HG03432 (cell line): ENCODE data around the gene CARMIL1.
A peak's percentile ranks its signal among the peaks of the same experiment; 100 is the strongest.
"Not testable (repeated sequence)": the region's sequence is repeated elsewhere in the genome, so short reads cannot be mapped to it uniquely, and the experiment has no call there.

Source experiments
- ATAC-seq: cut with Tn5 transposase; IDR thresholded peaks from one replicate; pipeline ENCODE4 v1.9.1; 2021; ENCODE audit warnings: mild to moderate bottlenecking, moderate library complexity; ENCODE audit not compliant: unreplicated experiment

The CARMIL1 gene

DNA sequence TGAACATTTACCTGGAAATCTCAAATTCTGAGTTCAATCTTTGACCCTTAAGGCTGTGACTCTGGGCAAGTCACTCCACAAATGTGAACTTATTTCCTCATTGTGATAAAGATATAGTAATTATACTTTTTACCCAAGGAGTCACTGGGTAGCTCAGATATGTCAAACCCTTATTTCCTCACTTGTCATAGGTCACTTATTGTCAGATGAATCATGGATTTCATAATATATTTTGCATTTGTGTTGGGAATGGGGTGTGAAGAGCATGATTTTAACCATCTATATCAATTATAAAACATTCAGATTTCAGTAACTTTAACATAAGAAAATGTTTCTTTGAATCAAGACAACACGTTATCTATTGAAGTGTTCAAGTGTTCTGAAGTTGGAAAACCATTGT lies 3.7 kb upstream of the CARMIL1 start:
- ATAC-seq, result no peak

DNA sequence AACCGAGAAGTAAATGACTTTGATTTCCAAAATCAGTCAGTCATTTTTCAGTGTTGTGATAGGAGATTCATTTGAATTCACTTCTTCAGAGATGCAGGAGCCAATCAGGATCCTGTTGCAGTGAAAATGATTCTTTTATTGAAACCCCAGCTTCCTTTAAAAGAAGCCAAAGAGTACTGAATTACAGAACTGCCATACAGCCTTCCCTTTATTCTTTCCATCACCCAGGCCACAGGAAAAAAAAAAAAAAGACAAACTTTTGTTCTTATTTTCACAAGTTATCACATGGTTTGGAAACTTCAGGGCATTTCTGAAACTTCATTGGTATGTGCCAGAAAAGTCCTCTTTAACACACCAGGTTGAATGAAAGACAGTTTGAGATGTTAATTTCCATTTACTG lies 1.8 kb upstream of the CARMIL1 start:
- ATAC-seq, result no peak

DNA sequence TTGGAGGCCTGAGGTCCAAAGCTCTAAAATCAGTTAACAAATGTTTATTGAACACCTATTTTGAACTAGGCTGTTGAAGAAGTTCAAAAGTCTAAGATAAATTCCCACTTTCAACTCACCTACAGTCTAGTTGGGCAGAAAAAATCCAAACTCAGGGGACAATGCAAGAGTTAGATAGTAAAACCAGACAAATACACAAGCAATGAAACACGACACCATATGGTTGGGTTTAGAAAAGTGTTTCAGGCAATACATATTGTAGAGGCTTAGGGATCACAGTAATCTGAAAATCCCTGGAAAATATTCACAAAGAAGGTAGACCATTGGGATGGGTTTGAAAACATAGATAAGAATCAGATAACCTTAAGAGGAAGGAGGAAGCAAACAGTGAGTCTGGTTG lies 1.3 kb upstream of the CARMIL1 start:
- no peak for ATAC-seq

DNA sequence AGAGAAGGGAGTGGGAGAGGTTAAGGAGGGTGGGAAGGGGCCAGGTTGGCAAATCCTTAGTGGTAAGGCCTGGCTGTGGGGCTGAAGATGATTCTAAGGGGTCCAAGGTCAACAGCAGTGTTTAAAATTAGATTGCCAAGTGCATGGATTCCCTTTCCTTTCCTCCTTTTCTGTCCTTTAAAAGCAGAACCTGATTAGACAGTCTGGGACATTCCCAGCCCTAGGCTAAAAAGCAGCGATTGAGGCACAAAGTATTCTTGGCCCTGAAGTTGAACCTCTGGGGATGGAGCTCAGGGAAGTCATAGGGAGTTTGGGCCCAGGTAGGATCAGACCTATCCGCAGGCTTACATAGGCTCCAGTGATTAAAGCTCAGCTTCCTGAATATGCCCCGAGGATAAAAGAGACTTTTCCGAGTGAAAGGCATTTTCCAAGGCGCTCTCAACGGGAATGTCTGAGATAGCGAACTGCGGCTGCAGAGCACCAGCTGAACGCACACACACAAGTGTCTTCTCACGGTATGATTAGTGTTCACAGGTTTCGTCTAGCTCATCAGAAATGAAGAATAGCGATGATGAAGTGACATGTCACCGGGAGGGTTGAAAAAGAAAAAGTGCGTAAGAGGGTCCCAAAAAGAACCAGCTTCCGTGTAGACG lies 787 bp upstream of the CARMIL1 start:
- peak; percentile 27 for ATAC-seq

DNA sequence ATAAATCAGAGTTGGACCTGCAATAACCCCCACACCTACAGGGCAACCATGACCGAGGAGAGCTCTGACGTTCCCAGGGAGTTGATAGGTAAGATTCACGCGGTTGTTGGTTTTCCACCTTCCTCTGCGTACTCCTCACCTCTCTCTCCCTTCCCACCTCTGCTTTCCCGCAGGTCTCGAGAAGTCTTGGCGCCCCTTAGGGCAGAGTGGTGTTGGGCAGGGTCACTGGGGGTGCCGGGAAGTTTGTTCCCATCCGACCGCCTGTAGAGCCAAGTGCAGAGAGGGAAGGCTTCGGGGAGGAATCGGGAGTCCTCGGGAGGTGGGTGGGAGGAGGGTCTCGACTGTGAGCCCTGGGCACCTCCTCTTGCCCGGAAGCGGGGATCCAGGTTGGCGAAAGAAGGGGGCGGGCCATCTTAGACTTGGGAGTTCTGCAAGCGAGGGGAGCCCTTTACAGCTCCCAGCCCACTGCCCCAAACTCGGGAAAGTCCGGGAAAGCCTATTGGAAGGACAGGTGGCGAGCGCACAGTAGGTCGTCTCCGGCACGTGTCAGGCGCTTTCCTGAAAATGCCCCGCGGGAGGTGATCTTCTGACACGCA lies 672 bp downstream of the CARMIL1 start:
- ATAC-seq, result no peak

DNA sequence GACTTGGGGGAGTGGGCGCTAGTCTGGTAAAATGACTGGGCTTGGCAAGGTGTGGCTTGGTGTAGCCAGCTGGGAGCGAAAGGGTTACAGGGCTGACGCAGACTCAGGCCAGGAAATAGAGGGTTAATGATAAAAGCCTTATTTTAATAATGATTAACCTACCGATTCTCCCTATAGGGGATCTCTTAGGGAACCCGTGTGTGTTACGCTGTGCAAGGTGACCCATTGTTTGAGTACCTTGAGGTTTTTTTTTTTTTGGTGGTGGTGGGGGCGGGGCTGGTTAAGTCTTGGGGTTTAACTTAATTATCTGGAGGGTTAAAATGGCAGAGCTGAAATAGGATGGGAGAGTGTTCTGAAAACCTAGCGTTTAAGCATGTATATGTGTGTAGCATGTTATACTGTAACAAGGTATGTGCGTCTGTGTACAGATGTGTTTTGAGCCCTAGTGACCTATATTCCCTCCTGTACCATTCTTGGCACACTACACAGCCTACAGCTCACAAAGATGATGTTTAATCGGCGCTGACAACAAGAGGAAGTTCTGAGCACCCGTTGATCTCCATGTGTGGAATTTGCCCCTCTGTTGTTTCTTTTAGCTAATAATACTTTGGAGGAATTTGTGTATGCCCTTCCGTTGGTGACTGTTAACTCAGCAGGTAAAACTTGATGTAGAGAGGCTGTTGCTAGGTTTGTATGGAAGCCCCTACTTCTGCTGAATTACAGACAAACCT lies 1.3 kb downstream of the CARMIL1 start:
- ATAC-seq, result no peak

DNA sequence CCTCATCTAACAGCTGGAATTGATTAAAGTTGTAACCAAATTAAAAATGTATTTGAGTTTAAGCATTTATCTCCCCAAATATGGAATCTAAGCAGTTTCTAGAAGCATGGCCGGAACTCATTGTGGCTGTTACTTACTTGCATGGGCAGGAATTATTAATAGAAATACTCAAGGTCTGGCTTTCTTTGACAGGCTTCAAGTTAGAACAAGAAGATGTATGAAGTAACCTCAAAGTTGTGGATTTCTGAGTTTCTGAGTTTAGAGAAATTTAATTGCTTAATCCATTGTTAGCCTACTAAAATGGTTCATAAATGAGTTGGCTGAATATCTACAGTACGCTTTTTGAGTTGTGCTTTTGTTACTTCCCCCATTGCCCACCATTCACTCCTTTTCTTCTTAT lies 7.7 kb downstream of the CARMIL1 start:
- ATAC-seq, result no peak

DNA sequence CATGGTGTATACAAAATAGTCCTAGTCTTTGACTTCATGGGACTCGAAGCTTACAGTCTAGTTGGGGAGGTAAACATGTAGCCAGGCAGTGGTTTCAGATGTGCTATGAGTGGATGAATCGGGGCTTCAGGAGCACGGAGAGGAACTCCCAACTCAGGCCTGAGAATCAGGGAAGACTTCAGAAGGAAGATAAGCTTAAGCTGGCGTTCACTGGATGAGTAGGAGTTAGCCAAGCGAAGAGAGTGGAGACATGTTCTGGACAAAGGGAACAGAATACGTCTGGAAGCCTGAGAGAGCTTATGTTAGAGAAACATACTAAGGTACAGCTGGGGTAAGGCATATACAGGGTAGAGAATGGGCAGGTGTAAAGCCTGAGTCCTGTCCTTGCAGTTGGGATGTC lies 8.8 kb downstream of the CARMIL1 start:
- ATAC-seq, result no peak

DNA sequence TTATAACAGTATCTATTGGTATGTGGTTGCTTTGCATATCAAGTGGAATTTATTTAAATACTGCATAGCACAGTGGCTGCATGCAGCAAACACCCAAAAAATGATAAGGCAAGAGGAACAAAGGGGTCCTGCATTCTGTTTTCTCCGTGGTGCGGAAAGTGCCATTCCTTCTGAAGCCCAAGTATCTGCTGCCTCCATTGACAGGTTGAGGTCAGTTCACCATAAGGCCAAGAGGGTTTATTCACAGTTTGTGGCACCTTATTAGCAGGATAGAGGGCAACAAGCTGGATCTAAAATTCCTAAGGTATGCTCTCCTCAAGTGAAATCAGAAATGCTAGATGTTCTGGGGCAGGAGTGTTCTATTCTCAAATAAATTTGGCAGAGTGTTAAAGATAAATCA lies 9.3 kb downstream of the CARMIL1 start:
- no peak for ATAC-seq

DNA sequence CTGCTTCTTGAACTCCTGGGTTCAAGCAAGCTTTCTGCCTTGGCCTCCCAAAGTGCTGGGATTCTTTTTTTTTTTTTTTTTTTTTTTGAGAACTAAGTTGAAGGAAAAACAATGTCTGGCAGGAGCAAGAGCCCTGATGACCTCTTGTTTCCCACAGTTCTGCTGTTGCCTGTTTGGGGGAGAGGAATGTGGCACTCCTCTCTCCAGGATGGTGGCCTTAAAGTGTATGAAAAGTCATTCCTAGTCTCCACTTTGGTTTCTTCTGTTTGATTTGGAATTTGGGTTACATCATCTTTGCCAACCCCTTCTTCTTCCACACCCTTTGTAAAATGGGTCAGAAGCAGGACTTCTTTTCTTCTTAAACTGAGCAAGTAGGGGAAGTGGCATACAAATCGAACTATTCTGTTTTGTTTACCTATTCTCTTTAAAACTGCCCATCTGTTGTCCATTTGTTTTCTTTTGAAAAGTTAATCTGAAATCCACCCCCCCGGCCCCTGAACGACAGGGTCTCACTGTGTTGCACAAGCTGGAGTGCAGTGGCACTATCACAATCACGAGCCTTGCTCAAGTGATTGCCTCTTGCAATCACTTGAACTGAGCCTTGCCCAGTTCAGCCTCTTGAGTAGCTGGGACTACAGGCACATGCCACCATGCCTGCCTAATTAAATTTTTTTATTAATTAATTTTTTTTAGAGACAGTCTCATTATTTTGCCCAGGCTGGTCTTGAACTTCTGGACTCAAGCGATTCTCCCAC lies 11.3 kb downstream of the CARMIL1 start:
- no peak for ATAC-seq

DNA sequence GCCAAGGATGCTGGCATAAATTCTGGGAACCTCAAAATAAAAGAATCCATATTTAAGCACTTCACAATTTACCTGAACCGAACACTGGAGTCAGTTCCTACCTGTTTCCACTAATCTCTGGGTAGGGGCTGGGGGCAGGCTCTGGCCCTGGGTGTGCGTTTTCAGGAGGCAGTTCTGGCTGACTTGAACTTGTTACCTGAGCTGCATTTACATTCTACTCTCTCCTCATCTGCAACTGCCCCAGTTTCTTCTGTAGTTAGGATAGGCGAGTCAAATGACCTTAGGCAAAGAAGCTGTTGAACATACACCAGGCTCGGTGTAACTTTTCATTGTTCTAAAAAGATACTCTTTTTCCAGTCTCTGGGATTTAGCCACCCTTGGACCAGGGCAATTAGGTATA lies 13.2 kb downstream of the CARMIL1 start:
- no peak for ATAC-seq

DNA sequence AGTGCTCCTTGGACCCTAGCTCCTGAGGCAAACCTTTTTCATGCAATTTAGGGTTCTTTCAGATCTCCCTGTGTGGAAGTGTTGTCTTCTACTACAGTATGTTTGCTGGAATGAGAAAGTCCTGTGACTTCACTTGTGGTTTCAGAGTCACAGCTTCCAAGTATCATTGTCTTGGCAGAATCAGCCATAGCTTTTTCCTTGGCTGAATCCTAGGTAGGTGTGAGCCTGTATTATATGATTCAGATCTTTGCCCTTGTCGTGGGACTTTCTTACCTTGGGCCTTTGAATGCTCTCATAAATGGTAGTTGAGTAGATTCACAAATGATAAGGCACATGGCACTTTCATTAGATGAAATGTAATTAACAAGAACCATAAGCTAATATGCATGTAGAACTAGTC lies 16.5 kb downstream of the CARMIL1 start:
- ATAC-seq, result no peak

DNA sequence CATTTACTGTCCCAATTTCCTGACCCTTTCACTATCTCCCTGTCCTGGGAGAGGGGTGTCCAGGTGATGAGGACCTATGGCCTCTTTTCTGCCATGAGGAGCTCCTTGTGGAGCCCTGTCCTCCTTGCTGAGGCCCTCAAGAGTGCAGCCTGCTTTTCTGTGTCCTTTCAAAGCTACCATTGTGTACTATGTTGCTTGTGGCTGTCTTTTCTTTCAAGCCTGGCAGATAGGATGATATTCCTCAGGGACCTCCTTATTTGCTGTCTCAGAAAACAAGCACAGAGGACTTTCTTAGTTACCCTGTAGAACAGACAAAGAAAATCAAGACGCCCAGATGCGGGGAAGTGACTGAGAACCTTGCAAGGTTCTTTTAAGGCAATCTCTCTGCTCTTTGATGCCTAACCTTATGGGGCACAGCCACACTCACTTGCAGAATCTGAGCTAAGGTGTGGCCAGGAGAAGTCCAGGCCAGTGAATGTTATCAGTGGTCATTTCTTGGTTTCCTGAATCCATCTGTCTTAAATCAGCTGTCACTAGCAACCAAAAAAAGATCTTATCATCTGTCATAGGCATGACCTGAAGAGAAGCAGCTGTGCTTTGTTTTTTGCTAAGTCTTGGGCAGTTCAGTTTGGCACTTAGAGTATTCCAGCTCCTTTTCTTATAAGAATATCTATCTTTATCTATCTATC lies 17.2 kb downstream of the CARMIL1 start:
- ATAC-seq, result no peak

DNA sequence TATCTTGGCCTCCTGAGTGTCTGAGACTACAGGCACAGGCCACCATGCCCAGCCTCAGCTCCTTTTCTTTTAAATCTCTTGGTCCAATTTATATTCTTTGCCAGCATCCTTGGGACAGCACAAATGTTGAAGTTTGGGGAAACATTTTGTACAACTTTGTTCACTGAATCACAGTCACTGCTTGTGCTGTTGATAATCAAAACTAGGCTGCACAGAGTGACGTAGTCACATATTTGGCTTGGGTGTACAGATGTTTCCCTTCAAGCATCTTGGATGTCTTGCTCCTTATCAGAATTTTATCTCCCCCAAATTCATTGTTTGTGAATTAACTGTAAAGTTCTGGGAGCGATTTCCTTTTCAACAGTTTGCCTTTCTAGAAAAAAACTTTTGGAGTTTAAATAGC lies 17.9 kb downstream of the CARMIL1 start:
- no peak for ATAC-seq

DNA sequence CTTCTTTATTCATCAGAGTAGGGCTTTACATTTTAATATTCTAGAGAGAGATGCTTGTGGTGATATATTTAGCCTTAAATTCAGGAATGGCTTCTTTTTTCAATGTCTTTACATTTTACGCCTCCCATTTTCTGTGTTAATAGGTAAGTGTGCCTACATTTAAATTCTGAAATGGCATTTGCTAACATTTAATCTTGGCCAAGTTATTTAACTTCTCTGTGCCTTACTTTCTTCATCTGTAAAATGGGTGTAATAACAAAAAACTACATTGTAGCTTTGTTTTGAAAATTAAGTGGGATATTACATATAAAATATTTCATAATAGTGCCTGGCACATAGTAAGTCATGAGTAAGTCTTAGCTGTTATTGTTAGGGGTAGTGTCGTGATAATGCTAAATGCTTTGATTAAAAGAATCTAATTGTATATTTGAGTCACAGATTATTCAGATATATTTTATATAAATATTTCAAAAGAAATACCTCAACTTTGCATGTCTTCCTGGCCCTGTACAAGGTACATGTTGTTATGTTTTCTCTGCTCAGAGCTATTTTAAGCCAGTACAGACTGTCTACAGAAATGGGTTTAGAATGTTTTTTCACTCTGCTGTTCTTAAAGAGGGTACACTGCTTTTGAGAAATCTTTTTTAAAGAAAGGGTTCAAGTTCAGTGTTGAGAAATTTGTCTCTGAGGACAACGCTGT lies 18.8 kb downstream of the CARMIL1 start:
- ATAC-seq, result no peak

DNA sequence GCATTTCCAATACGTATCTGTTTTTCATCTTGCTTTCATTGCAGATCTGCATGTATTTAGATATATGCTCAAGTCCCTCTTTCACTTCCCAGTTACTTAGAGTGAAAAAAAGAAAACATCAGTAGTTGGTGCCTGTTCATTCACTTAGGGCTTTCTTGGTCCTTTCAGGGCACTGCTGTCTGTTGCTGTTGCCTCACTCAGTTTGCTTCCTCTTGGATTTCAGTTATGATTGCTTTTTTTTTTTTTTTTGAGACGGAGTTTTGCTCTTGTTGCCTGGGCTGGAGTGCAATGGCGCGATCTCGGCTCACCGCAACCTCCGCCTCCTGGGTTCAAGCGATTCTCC lies 19.3 kb downstream of the CARMIL1 start:
- not testable (repeated sequence) for ATAC-seq

DNA sequence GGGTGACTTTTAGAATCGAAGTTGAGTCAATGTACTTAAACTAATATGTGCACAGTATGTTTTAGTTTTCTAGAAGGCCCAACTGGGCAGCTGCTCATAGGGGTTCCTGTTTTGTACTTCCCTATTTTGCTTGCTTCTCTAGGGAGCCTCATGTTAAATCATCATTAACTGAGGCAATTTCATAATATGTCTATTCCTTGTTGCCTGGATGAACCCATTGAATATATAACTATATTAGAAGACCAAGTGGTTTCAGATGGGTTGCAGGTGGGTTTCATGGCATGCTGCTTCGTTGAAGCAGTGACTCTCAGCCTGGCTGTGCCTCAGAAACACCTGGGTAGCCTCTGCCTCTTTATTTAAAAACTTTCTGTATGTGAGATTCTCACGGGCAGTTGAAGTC lies 22.2 kb downstream of the CARMIL1 start:
- ATAC-seq, result no peak

DNA sequence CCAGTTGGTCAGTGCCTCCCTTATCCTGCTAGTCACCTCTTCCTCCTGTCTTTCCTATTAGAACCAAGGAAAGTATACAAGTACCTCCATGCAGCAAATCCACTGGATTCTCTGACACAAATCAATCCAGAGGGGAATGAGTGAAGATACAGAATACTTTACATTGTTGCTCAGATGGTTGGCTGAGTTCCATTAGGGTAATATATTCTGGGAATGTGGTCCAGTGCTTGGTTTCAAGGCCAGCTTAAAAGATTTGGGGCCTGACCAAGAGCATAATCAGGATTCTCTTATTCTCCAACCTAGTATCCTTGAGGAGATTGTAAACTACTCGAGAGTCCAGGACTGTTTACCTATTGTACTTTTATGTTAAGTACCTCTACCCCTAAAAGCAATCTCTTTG lies 23.0 kb downstream of the CARMIL1 start:
- ATAC-seq, result no peak

DNA sequence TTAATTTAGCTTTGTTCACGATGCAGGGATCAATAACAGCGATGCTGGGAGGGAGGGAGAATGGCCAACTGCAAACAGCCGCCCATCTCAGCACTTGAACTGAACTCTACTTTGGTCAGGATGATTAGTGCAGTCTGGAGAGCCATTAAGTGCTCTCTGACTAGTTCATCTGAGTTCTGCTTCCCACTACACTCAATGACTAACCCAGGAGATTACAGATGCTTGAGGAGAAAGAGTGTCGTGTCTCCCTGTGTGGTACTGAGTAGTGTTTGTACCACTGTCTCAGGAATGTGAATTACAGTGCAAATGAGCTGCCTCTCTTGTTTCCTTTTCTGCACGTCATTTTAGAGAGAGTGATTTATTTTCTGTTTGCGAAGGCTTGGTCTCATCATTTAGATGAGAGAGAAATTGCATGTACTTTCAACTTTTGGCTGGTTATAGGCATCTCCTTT lies 23.5 kb downstream of the CARMIL1 start:
- no peak for ATAC-seq

DNA sequence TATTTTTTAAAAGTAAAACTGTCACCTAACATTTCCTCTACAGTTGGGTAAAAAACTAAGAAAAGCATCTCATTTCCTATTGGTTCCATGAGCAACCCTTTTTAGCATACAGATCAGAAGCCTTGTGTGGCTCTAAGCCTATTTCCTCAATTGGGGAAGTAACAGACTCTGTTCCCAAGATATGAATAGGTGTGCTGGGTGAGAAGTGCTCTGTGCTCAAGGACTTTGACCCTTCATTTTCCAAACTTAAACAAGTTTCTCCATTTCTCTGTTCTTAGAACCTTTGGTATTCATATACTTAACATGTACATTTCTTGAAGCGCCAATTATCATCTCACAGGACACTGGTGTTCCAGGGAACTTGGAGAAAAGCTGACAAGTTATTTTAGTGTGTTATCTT lies 24.1 kb downstream of the CARMIL1 start:
- ATAC-seq, result no peak

DNA sequence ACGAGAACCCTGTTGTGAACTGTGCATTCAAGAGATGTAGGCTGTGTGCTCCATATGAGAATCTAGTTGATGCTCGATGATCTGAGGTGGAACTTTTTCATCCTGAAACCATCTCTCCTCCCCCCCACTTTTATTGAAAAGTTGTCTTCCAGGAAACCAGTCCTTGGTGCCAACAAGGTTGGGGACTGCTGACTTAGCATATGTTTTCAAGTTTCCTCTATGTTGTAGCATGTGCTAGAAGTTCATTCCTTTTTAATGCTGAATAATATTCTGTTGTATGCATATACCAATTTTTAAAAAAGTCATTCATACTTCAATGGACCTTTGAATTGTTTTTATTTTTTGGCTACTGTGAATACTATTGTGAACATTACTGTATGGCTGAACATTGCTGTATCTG lies 27.2 kb downstream of the CARMIL1 start:
- ATAC-seq, result no peak
